Measurements from ENCODE around the gene EEA1. TPM values are rescaled to one million over a fixed set of nuclear protein-coding genes. Genes with fewer than 3 reads are reported as not detected.

Gene EEA1
- total RNA-seq, 2 donors from 2014 or later, result 17.6 to 20.1 TPM

- peak overlapping the region; percentile 90 to 99 for H3K4me3 Mint-ChIP-seq
- ATAC-seq (replicated peaks in 1 of 2), result peak; percentile 46 to 57
These were observed 604 bp downstream of the EEA1 start for GRCh38 chr12:92928421-92928961.

GRCh38 chr12:92927436-92928281, 1.4 kb downstream of the EEA1 start:
- Mint-ChIP-seq H3K27me3 (ENCODE audit: low read depth) (no peaks in the 10 kb centered on the region), H3K4me1 (ENCODE audit: low read depth) (peaks cover 59% of the 10 kb centered on the region), H3K27ac (peak overlapping the region; percentile 99), H3K4me3 (peak overlapping the region; percentile 90 to 99), H3K9me3 (no peaks in the 10 kb centered on the region), H3K36me3 (ENCODE audit: insufficient read depth in 2 of 2) (peaks cover 3 to 5% of the 10 kb centered on the region in 2 donors)
- ATAC-seq (replicated peaks in 1 of 2), result peak in 1 of 2 donors; percentile 3
- no peak for DNase-seq

More at GRCh38 chr12:92928421-92928961, 604 bp downstream of the EEA1 start:
- Mint-ChIP-seq H3K27ac (peak overlapping the region; percentile 99), H3K4me1 (ENCODE audit: low read depth) (peaks cover 54% of the 10 kb centered on the region), H3K9me3 (no peaks in the 10 kb centered on the region), H3K36me3 (ENCODE audit: insufficient read depth in 2 of 2) (peaks cover 1 to 2% of the 10 kb centered on the region in 2 donors), H3K27me3 (ENCODE audit: low read depth) (no peaks in the 10 kb centered on the region)
- peak; percentile 70 to 82 for DNase-seq

- DNase-seq, result peak; percentile 58 to 70
- H3K9me3 Mint-ChIP-seq, result no peaks in the 10 kb centered on the region
- peak overlapping the region; percentile 90 to 99 for H3K4me3 Mint-ChIP-seq
- ATAC-seq (replicated peaks in 1 of 2), result peak; percentile 36 to 39
- no peaks in the 10 kb centered on the region for H3K27me3 Mint-ChIP-seq (ENCODE audit: low read depth)
- H3K4me1 Mint-ChIP-seq (ENCODE audit: low read depth), result peaks cover 65% of the 10 kb centered on the region
- peaks cover 4 to 5% of the 10 kb centered on the region in 2 donors for H3K36me3 Mint-ChIP-seq (ENCODE audit: insufficient read depth in 2 of 2)
- peak overlapping the region; percentile 99 for H3K27ac Mint-ChIP-seq
These were observed 2.0 kb downstream of the EEA1 start for GRCh38 chr12:92927055-92927435.

- Mint-ChIP-seq H3K4me1 (ENCODE audit: low read depth) (peaks cover 68% of the 10 kb centered on the region), H3K27ac (no peak overlapping the region), H3K27me3 (ENCODE audit: low read depth) (no peaks in the 10 kb centered on the region), H3K9me3 (no peaks in the 10 kb centered on the region), H3K36me3 (ENCODE audit: insufficient read depth in 2 of 2) (peaks cover 5 to 7% of the 10 kb centered on the region in 2 donors), H3K4me3 (peak overlapping the region; percentile 90 to 99)
- DNase-seq (no peak), ATAC-seq (replicated peaks in 1 of 2) (no peak)
These were observed 2.5 kb downstream of the EEA1 start for GRCh38 chr12:92926549-92926948.

- Mint-ChIP-seq H3K27me3 (ENCODE audit: low read depth) (no peaks in the 10 kb centered on the region), H3K27ac (no peak overlapping the region), H3K9me3 (no peaks in the 10 kb centered on the region), H3K4me1 (ENCODE audit: low read depth) (peaks cover 43% of the 10 kb centered on the region), H3K4me3 (peak overlapping the region; percentile 33 to 50), H3K36me3 (ENCODE audit: insufficient read depth in 2 of 2) (peaks cover 5% of the 10 kb centered on the region in 2 donors)
- peak; percentile 28 to 32 for DNase-seq
- peak; percentile 96 to 98 for ATAC-seq (replicated peaks in 1 of 2)
These were observed 7.2 kb downstream of the EEA1 start for GRCh38 chr12:92921877-92922276.

GRCh38 chr12:92915365-92915764, 13.7 kb downstream of the EEA1 start:
- Mint-ChIP-seq H3K27me3 (ENCODE audit: low read depth) (no peaks in the 10 kb centered on the region), H3K4me1 (ENCODE audit: low read depth) (peaks cover 37% of the 10 kb centered on the region), H3K4me3 (no peak overlapping the region), H3K36me3 (ENCODE audit: insufficient read depth in 2 of 2) (peaks cover 0 to 10% of the 10 kb centered on the region in 2 donors), H3K9me3 (peaks cover 3% of the 10 kb centered on the region in 2 donors), H3K27ac (no peak overlapping the region)
- ATAC-seq (replicated peaks in 1 of 2) (no peak), DNase-seq (no peak)

GRCh38 chr12:92914170-92914569, 14.9 kb downstream of the EEA1 start:
- H3K9me3 Mint-ChIP-seq, result peaks cover 3% of the 10 kb centered on the region in 2 donors
- H3K36me3 Mint-ChIP-seq (ENCODE audit: insufficient read depth in 2 of 2), result peaks cover 0 to 16% of the 10 kb centered on the region in 2 donors
- H3K4me3 Mint-ChIP-seq, result no peak overlapping the region
- no peaks in the 10 kb centered on the region for H3K27me3 Mint-ChIP-seq (ENCODE audit: low read depth)
- DNase-seq (no peak), ATAC-seq (replicated peaks in 1 of 2) (no peak)
- peaks cover 37% of the 10 kb centered on the region for H3K4me1 Mint-ChIP-seq (ENCODE audit: low read depth)
- H3K27ac Mint-ChIP-seq, result no peak overlapping the region

- Mint-ChIP-seq H3K36me3 (ENCODE audit: insufficient read depth in 2 of 2) (peaks cover 0 to 16% of the 10 kb centered on the region in 2 donors), H3K27me3 (ENCODE audit: low read depth) (no peaks in the 10 kb centered on the region)
These were observed 16.4 kb downstream of the EEA1 start for GRCh38 chr12:92912672-92913071.

GRCh38 chr12:92912052-92912451, 17.0 kb downstream of the EEA1 start:
- Mint-ChIP-seq H3K9me3 (peaks cover 3% of the 10 kb centered on the region in 2 donors), H3K27me3 (ENCODE audit: low read depth) (no peaks in the 10 kb centered on the region), H3K36me3 (ENCODE audit: insufficient read depth in 2 of 2) (peaks cover 0 to 16% of the 10 kb centered on the region in 2 donors), H3K4me1 (ENCODE audit: low read depth) (peaks cover 55% of the 10 kb centered on the region), H3K4me3 (peak overlapping the region; percentile 49 to 82), H3K27ac (peak overlapping the region; percentile 64)
- peak; percentile 20 to 34 for DNase-seq
- ATAC-seq (replicated peaks in 1 of 2), result peak; percentile 89 to 92

More at GRCh38 chr12:92912672-92913071, 16.4 kb downstream of the EEA1 start:
- Mint-ChIP-seq H3K9me3 (peaks cover 3% of the 10 kb centered on the region in 2 donors), H3K4me1 (ENCODE audit: low read depth) (peaks cover 48% of the 10 kb centered on the region), H3K4me3 (peak overlapping the region; percentile 49 to 82), H3K27ac (no peak overlapping the region)
- ATAC-seq (replicated peaks in 1 of 2) (no peak), DNase-seq (no peak)

- H3K9me3 Mint-ChIP-seq, result peaks cover 3% of the 10 kb centered on the region in 2 donors
- no peak for DNase-seq
- H3K27ac Mint-ChIP-seq, result peak overlapping the region; percentile 82
- H3K27me3 Mint-ChIP-seq (ENCODE audit: low read depth), result no peaks in the 10 kb centered on the region
- peaks cover 60% of the 10 kb centered on the region for H3K4me1 Mint-ChIP-seq (ENCODE audit: low read depth)
- H3K4me3 Mint-ChIP-seq, result peak overlapping the region; percentile 59 to 82
- peak in 1 of 2 donors; percentile 26 for ATAC-seq (replicated peaks in 1 of 2)
- H3K36me3 Mint-ChIP-seq (ENCODE audit: insufficient read depth in 2 of 2), result peaks cover 0 to 16% of the 10 kb centered on the region in 2 donors
These were observed 17.8 kb downstream of the EEA1 start for GRCh38 chr12:92911339-92911738.

GRCh38 chr12:92908108-92908507, 21.0 kb downstream of the EEA1 start:
- Mint-ChIP-seq H3K4me3 (peak overlapping the region in 1 of 2 donors; percentile 15), H3K27me3 (ENCODE audit: low read depth) (no peaks in the 10 kb centered on the region), H3K4me1 (ENCODE audit: low read depth) (peaks cover 58% of the 10 kb centered on the region), H3K27ac (no peak overlapping the region), H3K36me3 (ENCODE audit: insufficient read depth in 2 of 2) (peaks cover 0 to 8% of the 10 kb centered on the region in 2 donors), H3K9me3 (peaks cover 0 to 3% of the 10 kb centered on the region in 2 donors)
- DNase-seq, result peak; percentile 26 to 31
- ATAC-seq (replicated peaks in 1 of 2), result peak; percentile 71 to 73

- Mint-ChIP-seq H3K27me3 (ENCODE audit: low read depth) (no peaks in the 10 kb centered on the region), H3K36me3 (ENCODE audit: insufficient read depth in 2 of 2) (peaks cover 0 to 5% of the 10 kb centered on the region in 2 donors), H3K4me3 (peak overlapping the region; percentile 45 to 54), H3K27ac (no peak overlapping the region), H3K9me3 (no peaks in the 10 kb centered on the region), H3K4me1 (ENCODE audit: low read depth) (peaks cover 37% of the 10 kb centered on the region)
- ATAC-seq (replicated peaks in 1 of 2) (peak; percentile 7 to 12), DNase-seq (no peak)
These were observed 23.1 kb downstream of the EEA1 start for GRCh38 chr12:92905811-92906554.
